ENCODE data around the gene TIMM22. TPM values are rescaled to one million over a fixed set of nuclear protein-coding genes. Genes with fewer than 3 reads are reported as not detected.
"Not testable (repeated sequence)": the region's sequence is repeated elsewhere in the genome, so short reads cannot be mapped to it uniquely, and the experiment has no call there.

The TIMM22 gene
- total RNA-seq, 1 donor from 2014 or later, result 19.5 TPM

DNA sequence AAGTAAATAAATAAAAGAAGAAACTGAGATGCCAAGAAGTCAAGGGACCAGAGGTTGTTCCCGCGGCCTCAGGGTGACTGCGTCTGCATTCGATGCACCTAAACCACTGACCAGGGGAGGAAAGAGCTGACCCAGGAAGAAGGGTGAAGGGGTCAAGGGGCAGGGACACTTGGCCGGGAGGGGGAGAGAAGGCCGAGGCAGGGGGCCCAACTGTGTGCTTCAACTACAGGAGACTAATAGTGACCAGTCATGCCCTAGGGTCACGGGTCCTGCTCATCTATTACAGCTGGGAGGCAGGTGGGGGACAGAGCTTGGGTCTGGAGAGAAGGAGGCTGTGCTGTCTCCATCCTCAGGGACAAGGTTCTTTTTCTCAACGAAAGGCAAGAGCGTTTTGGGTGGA, 44.8 kb downstream of the TIMM22 start:
- H3K9me3 Mint-ChIP-seq, result peaks cover 4% of the 10 kb centered on the region

GRCh38 chr17:1042486-1042885, 45.6 kb downstream of the TIMM22 start:
- Mint-ChIP-seq H3K9me3 (peaks cover 4% of the 10 kb centered on the region), H3K27ac (ENCODE audit: unreplicated experiment) (no peak overlapping the region), H3K4me3 (no peak overlapping the region), H3K36me3 (ENCODE audit: low read depth) (peaks cover 10% of the 10 kb centered on the region), H3K27me3 (ENCODE audit: low read depth) (no peaks in the 10 kb centered on the region), H3K4me1 (peaks cover 41% of the 10 kb centered on the region)
- no peak for DNase-seq (ENCODE audit: low read depth, low spot score)
- TF ChIP-seq, protein P1, sequence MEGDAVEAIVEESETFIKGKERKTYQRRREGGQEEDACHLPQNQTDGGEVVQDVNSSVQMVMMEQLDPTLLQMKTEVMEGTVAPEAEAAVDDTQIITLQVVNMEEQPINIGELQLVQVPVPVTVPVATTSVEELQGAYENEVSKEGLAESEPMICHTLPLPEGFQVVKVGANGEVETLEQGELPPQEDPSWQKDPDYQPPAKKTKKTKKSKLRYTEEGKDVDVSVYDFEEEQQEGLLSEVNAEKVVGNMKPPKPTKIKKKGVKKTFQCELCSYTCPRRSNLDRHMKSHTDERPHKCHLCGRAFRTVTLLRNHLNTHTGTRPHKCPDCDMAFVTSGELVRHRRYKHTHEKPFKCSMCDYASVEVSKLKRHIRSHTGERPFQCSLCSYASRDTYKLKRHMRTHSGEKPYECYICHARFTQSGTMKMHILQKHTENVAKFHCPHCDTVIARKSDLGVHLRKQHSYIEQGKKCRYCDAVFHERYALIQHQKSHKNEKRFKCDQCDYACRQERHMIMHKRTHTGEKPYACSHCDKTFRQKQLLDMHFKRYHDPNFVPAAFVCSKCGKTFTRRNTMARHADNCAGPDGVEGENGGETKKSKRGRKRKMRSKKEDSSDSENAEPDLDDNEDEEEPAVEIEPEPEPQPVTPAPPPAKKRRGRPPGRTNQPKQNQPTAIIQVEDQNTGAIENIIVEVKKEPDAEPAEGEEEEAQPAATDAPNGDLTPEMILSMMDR (conservative IDR thresholded peaks at IDR 0.05), result no peak

More for the DNA sequence above, 44.8 kb downstream of the TIMM22 start:
- TF ChIP-seq, protein P1 (conservative IDR thresholded peaks at IDR 0.05), result no peak
- H3K27me3 Mint-ChIP-seq (ENCODE audit: low read depth), result no peaks in the 10 kb centered on the region
- H3K4me3 Mint-ChIP-seq, result no peak overlapping the region
- no peak for DNase-seq (ENCODE audit: low read depth, low spot score)
- peaks cover 41% of the 10 kb centered on the region for H3K4me1 Mint-ChIP-seq
- H3K36me3 Mint-ChIP-seq (ENCODE audit: low read depth), result peaks cover 10% of the 10 kb centered on the region
- peak overlapping the region; percentile 67 for H3K27ac Mint-ChIP-seq (ENCODE audit: unreplicated experiment)

DNA sequence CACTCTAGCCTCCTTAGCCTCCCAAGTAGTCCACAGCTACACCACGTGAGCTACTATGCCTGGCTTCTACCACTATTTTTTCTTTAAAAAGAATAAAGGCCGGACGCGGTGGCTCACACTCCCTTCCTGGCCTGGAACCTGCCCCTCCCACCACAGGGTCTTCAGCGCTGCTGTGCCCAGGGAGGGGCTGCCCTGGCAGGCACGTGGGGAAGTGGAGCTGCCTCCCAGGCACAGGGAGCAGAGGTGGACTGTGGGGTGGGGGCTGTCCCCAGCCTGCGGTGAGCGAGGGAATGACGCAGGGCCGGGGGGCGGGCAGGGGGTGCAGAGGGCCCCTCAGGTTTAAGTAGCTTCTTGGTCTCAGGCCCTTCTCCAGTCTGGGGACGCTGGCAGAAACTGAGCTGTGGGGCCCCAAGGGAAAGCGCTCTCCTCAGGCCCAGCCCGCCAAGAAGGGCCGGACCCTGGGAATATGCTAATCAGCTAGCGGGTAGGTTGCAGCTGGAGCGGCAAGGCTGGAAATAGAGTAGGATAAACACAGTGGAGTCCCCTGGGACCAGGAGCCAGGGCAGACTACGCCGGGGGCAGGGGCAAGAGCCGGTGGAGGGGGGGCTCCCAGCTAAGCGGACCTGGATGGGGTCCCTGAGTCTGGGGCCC, 46.8 kb downstream of the TIMM22 start:
- Mint-ChIP-seq H3K9me3 (peaks cover 4% of the 10 kb centered on the region), H3K4me3 (peak overlapping the region; percentile 7), H3K27me3 (ENCODE audit: low read depth) (no peaks in the 10 kb centered on the region), H3K4me1 (peaks cover 41% of the 10 kb centered on the region), H3K27ac (ENCODE audit: unreplicated experiment) (no peak overlapping the region), H3K36me3 (ENCODE audit: low read depth) (peaks cover 10% of the 10 kb centered on the region)
- TF ChIP-seq, protein P1 (conservative IDR thresholded peaks at IDR 0.05), result no peak
- DNase-seq (ENCODE audit: low read depth, low spot score), result peak; percentile 23

- not testable (repeated sequence) for H3K9me3 Mint-ChIP-seq; DNase-seq (ENCODE audit: low read depth, low spot score); H3K36me3 Mint-ChIP-seq (ENCODE audit: low read depth); H3K27me3 Mint-ChIP-seq (ENCODE audit: low read depth); H3K27ac Mint-ChIP-seq (ENCODE audit: unreplicated experiment); H3K4me3 Mint-ChIP-seq
- H3K4me1 Mint-ChIP-seq, result peaks cover 40% of the 10 kb centered on the region
These were observed 47.6 kb downstream of the TIMM22 start for GRCh38 chr17:1044387-1045009.

GRCh38 chr17:1045456-1045855, 48.5 kb downstream of the TIMM22 start:
- H3K27me3 Mint-ChIP-seq (ENCODE audit: low read depth), result no peaks in the 10 kb centered on the region
- no peak for DNase-seq (ENCODE audit: low read depth, low spot score)

More at GRCh38 chr17:1045456-1045855, 48.5 kb downstream of the TIMM22 start:
- Mint-ChIP-seq H3K9me3 (peaks cover 4% of the 10 kb centered on the region), H3K4me1 (peaks cover 30% of the 10 kb centered on the region), H3K36me3 (ENCODE audit: low read depth) (peaks cover 10% of the 10 kb centered on the region), H3K27ac (ENCODE audit: unreplicated experiment) (no peak overlapping the region), H3K4me3 (no peak overlapping the region)
- TF ChIP-seq, protein P1 (conservative IDR thresholded peaks at IDR 0.05), result no peak
